Keratinocyte (primary cell): Measurements from ENCODE around the gene REXO1. TPM values are rescaled to one million over a fixed set of nuclear protein-coding genes. Genes with fewer than 3 reads are reported as not detected.

Experiments used
- DNase-seq: peaks from one replicate; pipeline ENCODE4 v3.0.0-alpha.2; 2011; ENCODE audit warnings: low read depth, missing footprints, low spot score
- FAIRE-seq: peaks from 2 replicates; lab custom pipeline; 2011; peaks lifted over from hg19 to GRCh38; lab: Jason Lieb, UNC
- H2AFZ ChIP-seq: 2 replicates; pipeline ENCODE4 v1.6.0; 2012; ENCODE audit warnings: low read length, control low read depth, inconsistent platforms; ENCODE audit not compliant: control insufficient read depth
- H3K27ac ChIP-seq: 2 replicates; pipeline ENCODE4 v1.5.1; 2011; ENCODE audit warnings: low read length; ENCODE audit not compliant: control insufficient read depth, insufficient read depth
- H3K27me3 ChIP-seq: 3 replicates; pipeline ENCODE4 v1.6.0; 2011; ENCODE audit warnings: low read length; ENCODE audit not compliant: control insufficient read depth, insufficient read depth; ENCODE audit errors: extremely low read depth
- H3K36me3 ChIP-seq, 2 experiments: 2 replicates in 1 of 2; 3 replicates in 1 of 2; pipeline ENCODE4 v1.5.1; 2011; ENCODE audit warnings: low read length in 2 of 2, mild to moderate bottlenecking in 1 of 2; ENCODE audit not compliant: control insufficient read depth in 2 of 2, insufficient read depth in 2 of 2; ENCODE audit errors: extremely low read depth in 1 of 2
- H3K4me1 ChIP-seq: 3 replicates; pipeline ENCODE4 v1.5.1; 2011; ENCODE audit warnings: low read length; ENCODE audit not compliant: control insufficient read depth, insufficient read depth; ENCODE audit errors: extremely low read depth
- H3K4me2 ChIP-seq: 3 replicates; pipeline ENCODE4 v1.6.0; 2011; ENCODE audit warnings: low read depth, low read length; ENCODE audit not compliant: control insufficient read depth, insufficient read depth; ENCODE audit errors: extremely low read depth
- H3K4me3 ChIP-seq, 3 experiments: fragments of 200-600 bp in 1 of 3; sonication (generic) in 1 of 3; 2 replicates in 2 of 3; 3 replicates in 1 of 3; pipeline ENCODE4 v1.5.1; 2011 to 2016; ENCODE audit warnings: low read length in 3 of 3, mild to moderate bottlenecking in 3 of 3, control low read depth in 2 of 3, inconsistent platforms in 1 of 3, low read depth in 1 of 3, mixed read lengths in 1 of 3, mixed run types in 1 of 3, moderate library complexity in 1 of 3; ENCODE audit not compliant: control insufficient read depth in 2 of 3, insufficient read depth in 2 of 3; ENCODE audit errors: extremely low read depth in 1 of 3
- H3K79me2 ChIP-seq: 2 replicates; pipeline ENCODE4 v1.6.0; 2012; ENCODE audit warnings: low read length; ENCODE audit not compliant: control insufficient read depth, insufficient read depth
- H3K9ac ChIP-seq: 3 replicates; pipeline ENCODE4 v1.6.0; 2011; ENCODE audit warnings: low read length; ENCODE audit not compliant: control insufficient read depth, insufficient read depth; ENCODE audit errors: extremely low read depth
- H3K9me1 ChIP-seq: 3 replicates; pipeline ENCODE4 v1.6.0; 2011; ENCODE audit warnings: low read length; ENCODE audit not compliant: control insufficient read depth, insufficient read depth; ENCODE audit errors: extremely low read depth
- H3K9me3 ChIP-seq: 2 replicates; pipeline ENCODE4 v1.5.1; 2012; ENCODE audit warnings: low read depth, low read length; ENCODE audit not compliant: control insufficient read depth
- H4K20me1 ChIP-seq: 3 replicates; pipeline ENCODE4 v1.6.0; 2011; ENCODE audit warnings: low read length; ENCODE audit not compliant: control insufficient read depth, insufficient read depth; ENCODE audit errors: extremely low read depth
- EZH2 ChIP-seq: IDR thresholded peaks from one replicate; pipeline ENCODE4 v1.6.1; 2012; ENCODE audit warnings: inconsistent platforms, mild to moderate bottlenecking, low read length, moderate library complexity
- dilution Hi-C: fragments of 300-500 bp; cut with MboI; formaldehyde crosslinking; loops from one replicate; pipeline ENCODE4 v1.7.0; 2020; ENCODE audit warnings: low sequenced_read_pairs; ENCODE audit not compliant: extremely low pct_ligation_motif_present
- polyA plus RNA-seq, 5 experiments: library from polyadenylated mRNA; depleted of rRNA in 3 of 5; stranded (reverse) in 3 of 5; stranded (forward) in 1 of 5; unstranded in 1 of 5; fragments of >200 nt; gene quantifications; 1 replicate in 1 of 5; 2 replicates in 3 of 5; 3 replicates in 1 of 5; pipeline versions ENCODE4 v1.2.1 to v1.2.3, GENCODE V29; 2011 to 2012; ENCODE audit warnings: missing spikeins in 2 of 5, low read depth in 1 of 5, low replicate concordance in 1 of 5
- TF ChIP-seq, protein P1 (sequence below), 3 experiments: IDR thresholded peaks in 1 of 3; conservative IDR thresholded peaks in 1 of 3; optimal IDR thresholded peaks in 1 of 3; 2 replicates in 2 of 3; 3 replicates in 1 of 3; pipeline versions ENCODE3 to v1.5.1; 2011; ENCODE audit warnings: low read length in 3 of 3, mild to moderate bottlenecking in 3 of 3, moderate library complexity in 2 of 3, control low read depth in 1 of 3, inconsistent platforms in 1 of 3; ENCODE audit not compliant: insufficient read depth in 2 of 3; ENCODE audit errors: extremely low read depth in 1 of 3

The REXO1 gene
- polyA plus RNA-seq, 1 donor (not counting 4 experiments of a cell fraction or from before 2014, with no cell fraction given) = 6.1 TPM

DNA sequence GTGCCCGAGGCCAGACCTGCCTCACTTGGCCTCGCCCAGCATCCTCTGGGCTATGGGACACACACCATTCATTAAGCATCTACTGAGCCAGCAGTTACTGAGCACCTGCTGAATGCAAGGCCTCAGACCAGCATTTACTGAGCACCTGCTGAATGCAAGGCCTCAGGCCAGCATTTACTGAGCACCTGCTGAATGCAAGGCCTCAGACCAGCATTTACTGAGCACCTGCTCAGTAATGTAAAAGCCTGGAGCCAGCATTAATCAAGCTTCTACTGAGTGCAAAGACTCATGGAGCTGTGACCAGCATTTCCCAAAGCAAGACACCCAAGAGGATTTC is 39.9 kb downstream of the REXO1 start:
- no peak overlapping the region for H2AFZ ChIP-seq
- dilution Hi-C loops = no loop called here
- no peaks in the 10 kb centered on the region for H4K20me1 ChIP-seq
- H3K27me3 ChIP-seq = no peaks in the 10 kb centered on the region
- FAIRE-seq (no peak), DNase-seq (no peak)
- H3K4me1 ChIP-seq = peaks cover 14% of the 10 kb centered on the region
- H3K9me3 ChIP-seq = no peaks in the 10 kb centered on the region
- H3K9ac ChIP-seq = no peak overlapping the region
- no peaks in the 10 kb centered on the region for H3K36me3 ChIP-seq
- no peak overlapping the region for H3K4me3 ChIP-seq
- TF ChIP-seq, protein P1, sequence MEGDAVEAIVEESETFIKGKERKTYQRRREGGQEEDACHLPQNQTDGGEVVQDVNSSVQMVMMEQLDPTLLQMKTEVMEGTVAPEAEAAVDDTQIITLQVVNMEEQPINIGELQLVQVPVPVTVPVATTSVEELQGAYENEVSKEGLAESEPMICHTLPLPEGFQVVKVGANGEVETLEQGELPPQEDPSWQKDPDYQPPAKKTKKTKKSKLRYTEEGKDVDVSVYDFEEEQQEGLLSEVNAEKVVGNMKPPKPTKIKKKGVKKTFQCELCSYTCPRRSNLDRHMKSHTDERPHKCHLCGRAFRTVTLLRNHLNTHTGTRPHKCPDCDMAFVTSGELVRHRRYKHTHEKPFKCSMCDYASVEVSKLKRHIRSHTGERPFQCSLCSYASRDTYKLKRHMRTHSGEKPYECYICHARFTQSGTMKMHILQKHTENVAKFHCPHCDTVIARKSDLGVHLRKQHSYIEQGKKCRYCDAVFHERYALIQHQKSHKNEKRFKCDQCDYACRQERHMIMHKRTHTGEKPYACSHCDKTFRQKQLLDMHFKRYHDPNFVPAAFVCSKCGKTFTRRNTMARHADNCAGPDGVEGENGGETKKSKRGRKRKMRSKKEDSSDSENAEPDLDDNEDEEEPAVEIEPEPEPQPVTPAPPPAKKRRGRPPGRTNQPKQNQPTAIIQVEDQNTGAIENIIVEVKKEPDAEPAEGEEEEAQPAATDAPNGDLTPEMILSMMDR (optimal IDR thresholded peaks at IDR 0.05 in 1 of 3, IDR thresholded peaks at IDR 0.05 in 1 of 3, conservative IDR thresholded peaks at IDR 0.05 in 1 of 3; ENCODE audit: extremely low read depth in 1 of 3, insufficient read depth in 2 of 3, low read length in 3 of 3) = no peak
- TF ChIP-seq EZH2 = no peak
- H3K9me1 ChIP-seq = no peaks in the 10 kb centered on the region
- H3K27ac ChIP-seq = no peak overlapping the region
- H3K4me2 ChIP-seq = no peak overlapping the region
- no peaks in the 10 kb centered on the region for H3K79me2 ChIP-seq

DNA sequence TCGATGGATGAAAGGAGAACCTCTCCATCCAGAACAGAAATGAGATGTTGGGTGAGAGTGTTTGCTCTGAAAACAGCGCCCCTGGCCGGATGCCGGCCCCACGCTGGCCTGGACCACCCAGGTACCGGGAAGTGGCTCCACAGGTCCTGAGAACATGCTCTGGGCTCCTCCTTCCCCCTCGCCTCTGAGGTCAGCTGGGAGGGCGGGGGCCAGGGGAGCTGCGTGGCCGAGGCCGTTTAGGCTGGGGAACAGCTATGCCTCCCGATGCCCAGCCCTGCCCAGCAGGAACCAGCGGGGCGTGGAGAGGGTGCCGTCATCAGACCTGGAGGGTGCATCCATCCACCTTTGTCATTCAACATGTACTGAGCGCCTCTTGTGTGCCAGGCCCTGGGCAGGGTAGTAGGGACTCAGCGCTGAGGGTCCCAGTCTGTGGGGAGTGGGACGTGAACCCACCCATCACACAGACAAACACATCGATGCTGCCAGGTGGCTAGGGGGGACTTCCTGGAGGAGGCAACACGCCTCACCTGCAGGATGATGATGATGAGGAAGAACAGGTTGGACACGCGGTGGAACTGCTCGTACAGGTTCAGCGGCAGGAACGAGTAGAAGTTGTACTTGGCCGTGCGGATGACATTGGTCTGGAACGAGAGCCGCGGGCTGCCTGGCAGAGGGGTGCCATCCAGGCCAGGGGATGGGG is 40.4 kb downstream of the REXO1 start:
- no peak for DNase-seq
- Histone ChIP-seq H3K27ac (no peak overlapping the region), H4K20me1 (no peaks in the 10 kb centered on the region), H3K4me3 (no peak overlapping the region), H3K4me1 (peaks cover 12% of the 10 kb centered on the region), H3K4me2 (no peak overlapping the region), H3K36me3 (no peaks in the 10 kb centered on the region), H3K9me1 (no peaks in the 10 kb centered on the region), H3K27me3 (no peaks in the 10 kb centered on the region), H3K79me2 (no peaks in the 10 kb centered on the region), H2AFZ (no peak overlapping the region), H3K9me3 (no peaks in the 10 kb centered on the region), H3K9ac (no peak overlapping the region)
- no peak for TF ChIP-seq EZH2
- TF ChIP-seq, protein P1 (optimal IDR thresholded peaks at IDR 0.05 in 1 of 3, IDR thresholded peaks at IDR 0.05 in 1 of 3, conservative IDR thresholded peaks at IDR 0.05 in 1 of 3; ENCODE audit: extremely low read depth in 1 of 3, insufficient read depth in 2 of 3, low read length in 3 of 3) = no peak
- dilution Hi-C loops = no loop called here
- no peak for FAIRE-seq
